H9 (cell line): ENCODE results near the gene IPPK. TPM values are rescaled to one million over a fixed set of nuclear protein-coding genes. Genes with fewer than 3 reads are reported as not detected.

Experiments used
- DNase-seq: peaks from one replicate; pipeline ENCODE4 v3.0.0-alpha.2; 2017
- H2AFZ ChIP-seq: one replicate; pipeline ENCODE4 v1.6.1; 2013; ENCODE audit warnings: mild to moderate bottlenecking, low read length, control low read depth, moderate library complexity
- H2AK5ac ChIP-seq: 2 replicates; pipeline ENCODE4 v1.6.1; 2013; ENCODE audit warnings: low read length, control low read depth, mixed read lengths; ENCODE audit not compliant: insufficient read length
- H2BK120ac ChIP-seq: one replicate; pipeline ENCODE4 v1.6.1; 2013; ENCODE audit warnings: low read depth, mild to moderate bottlenecking, low read length, control low read depth, inconsistent platforms; ENCODE audit not compliant: poor library complexity, severe bottlenecking
- H2BK12ac ChIP-seq: 2 replicates; pipeline ENCODE4 v1.6.1; 2013; ENCODE audit warnings: low read length, control low read depth, mixed read lengths, low read depth; ENCODE audit not compliant: insufficient read length
- H2BK15ac ChIP-seq: 2 replicates; pipeline ENCODE4 v1.6.1; 2013; ENCODE audit warnings: low read depth, low read length, control low read depth
- H2BK20ac ChIP-seq: one replicate; pipeline ENCODE4 v1.6.1; 2013; ENCODE audit warnings: low read depth, mild to moderate bottlenecking, low read length, control low read depth, inconsistent platforms; ENCODE audit not compliant: poor library complexity, severe bottlenecking
- H2BK5ac ChIP-seq: 2 replicates; pipeline ENCODE4 v1.6.1; 2013; ENCODE audit warnings: low read length, control low read depth, mixed read lengths; ENCODE audit not compliant: insufficient read length
- H3K14ac ChIP-seq: 2 replicates; pipeline ENCODE4 v1.6.1; 2013; ENCODE audit warnings: low read length, control low read depth; ENCODE audit not compliant: insufficient read depth
- H3K18ac ChIP-seq: 2 replicates; pipeline ENCODE4 v1.6.1; 2013; ENCODE audit warnings: low read depth, mild to moderate bottlenecking, mixed read lengths, low read length, control low read depth; ENCODE audit not compliant: insufficient read length
- H3K23ac ChIP-seq: 2 replicates; pipeline ENCODE4 v1.6.1; 2013; ENCODE audit warnings: low read length, control low read depth, mixed read lengths, low read depth; ENCODE audit not compliant: insufficient read length
- H3K23me2 ChIP-seq: 2 replicates; pipeline ENCODE4 v1.6.1; 2013; ENCODE audit warnings: low read depth, mild to moderate bottlenecking, mixed read lengths, low read length, control low read depth; ENCODE audit not compliant: insufficient read length, poor library complexity, severe bottlenecking
- H3K27ac ChIP-seq: 2 replicates; pipeline ENCODE4 v1.5.1; 2013; ENCODE audit warnings: low read length, control low read depth, mixed read lengths, low read depth; ENCODE audit not compliant: insufficient read length
- H3K27me3 ChIP-seq: 2 replicates; pipeline ENCODE4 v1.6.1; 2013; ENCODE audit warnings: low read length, control low read depth, inconsistent platforms; ENCODE audit not compliant: insufficient read depth
- H3K4ac ChIP-seq: 2 replicates; pipeline ENCODE4 v1.6.1; 2013; ENCODE audit warnings: low read depth, mild to moderate bottlenecking, control low read depth, inconsistent platforms, low read length, moderate library complexity
- H3K4me1 ChIP-seq: 2 replicates; pipeline ENCODE4 v1.6.1; 2013; ENCODE audit warnings: low read length, control low read depth, inconsistent platforms; ENCODE audit not compliant: insufficient read depth
- H3K4me2 ChIP-seq: 2 replicates; pipeline ENCODE4 v1.6.1; 2013; ENCODE audit warnings: low read length, control low read depth, mixed read lengths; ENCODE audit not compliant: insufficient read length, insufficient read depth
- H3K56ac ChIP-seq: 2 replicates; pipeline ENCODE4 v1.6.1; 2013; ENCODE audit warnings: low read depth, mild to moderate bottlenecking, mixed read lengths, low read length, control low read depth; ENCODE audit not compliant: insufficient read length
- H3K79me1 ChIP-seq: 2 replicates; pipeline ENCODE4 v1.6.1; 2013; ENCODE audit warnings: low read depth, mild to moderate bottlenecking, moderate library complexity, low read length, control low read depth, inconsistent platforms; ENCODE audit not compliant: insufficient read depth, poor library complexity, severe bottlenecking
- H3K79me2 ChIP-seq: 2 replicates; pipeline ENCODE4 v1.6.1; 2013; ENCODE audit warnings: low read length, control low read depth, inconsistent platforms; ENCODE audit not compliant: insufficient read depth
- H3K9ac ChIP-seq: 2 replicates; pipeline ENCODE4 v1.6.1; 2013; ENCODE audit warnings: low read length, control low read depth, mixed read lengths; ENCODE audit not compliant: insufficient read length; ENCODE audit errors: extremely low read depth
- H3K9me3 ChIP-seq: one replicate; pipeline ENCODE4 v1.6.1; 2013; ENCODE audit warnings: low read depth, low read length, inconsistent platforms; ENCODE audit not compliant: control insufficient read depth
- H3T11ph ChIP-seq: one replicate; pipeline ENCODE4 v1.6.1; 2013; ENCODE audit warnings: mild to moderate bottlenecking, low read length, control low read depth, inconsistent platforms
- H4K20me1 ChIP-seq: one replicate; pipeline ENCODE4 v1.6.1; 2013; ENCODE audit not compliant: control insufficient read depth, insufficient read length, insufficient read depth
- H4K5ac ChIP-seq: 2 replicates; pipeline ENCODE4 v1.6.1; 2013; ENCODE audit warnings: low read depth, mild to moderate bottlenecking, mixed read lengths, low read length, control low read depth; ENCODE audit not compliant: insufficient read length
- H4K8ac ChIP-seq: replicated peaks from 2 replicates; pipeline ENCODE4 v1.6.1; 2013; ENCODE audit warnings: low read length, control low read depth, mixed read lengths, low read depth; ENCODE audit not compliant: insufficient read length
- H4K91ac ChIP-seq: 2 replicates; pipeline ENCODE4 v1.6.1; 2013; ENCODE audit warnings: low read depth, mild to moderate bottlenecking, moderate library complexity, mixed read lengths, low read length, control low read depth; ENCODE audit not compliant: insufficient read length
- H3K27ac Mint-ChIP-seq, 3 experiments: 2 replicates in 2 of 3; 3 replicates in 1 of 3; pipeline ENCODE4 v1.8.0; 2020 to 2021; ENCODE audit warnings: mixed read lengths in 3 of 3, mild to moderate bottlenecking in 1 of 3, moderate library complexity in 1 of 3
- H3K27me3 Mint-ChIP-seq: 2 replicates; pipeline ENCODE4 v1.8.0; 2021; ENCODE audit warnings: low read depth, mild to moderate bottlenecking, moderate library complexity, mixed read lengths
- H3K36me3 Mint-ChIP-seq, 3 experiments: 2 replicates in 2 of 3; 3 replicates in 1 of 3; pipeline ENCODE4 v1.8.0; 2020 to 2021; ENCODE audit warnings: low read depth in 3 of 3, mixed read lengths in 3 of 3; ENCODE audit not compliant: insufficient read depth in 1 of 3
- H3K4me1 Mint-ChIP-seq, 2 experiments: 2 replicates each; pipeline ENCODE4 v1.8.0; 2020; ENCODE audit warnings: mixed read lengths in 2 of 2
- H3K4me3 Mint-ChIP-seq, 2 experiments: 2 replicates in 1 of 2; 3 replicates in 1 of 2; pipeline ENCODE4 v1.8.0; 2020 to 2021; ENCODE audit warnings: mild to moderate bottlenecking in 2 of 2, mixed read lengths in 2 of 2, moderate library complexity in 1 of 2
- H3K9me3 Mint-ChIP-seq, 2 experiments: 2 replicates in 1 of 2; 3 replicates in 1 of 2; pipeline ENCODE4 v1.8.0; 2020; ENCODE audit warnings: mild to moderate bottlenecking in 2 of 2, mixed read lengths in 2 of 2, moderate library complexity in 1 of 2
- CTCF ChIP-seq: fragments of 200-600 bp; sonication (generic); conservative IDR thresholded peaks from 3 replicates; pipeline ENCODE4 v1.8.0; 2021; ENCODE audit warnings: antibody characterized with exemption, mild to moderate bottlenecking
- WGBS: extraction: QIAGEN DNeasy Blood & Tissue Kit; methylation state at CpG from one replicate; pipeline ENCODE4 v1.1.7; 2013; ENCODE audit warnings: missing lambda C conversion rate, low lambda C conversion rate, mixed read lengths; ENCODE audit not compliant: insufficient read length; ENCODE audit errors: extremely low coverage; 5-methylcytosine and 5-hydroxymethylcytosine counted together
- total RNA-seq: library from RNA; stranded (reverse); gene quantifications from 2 replicates; pipeline ENCODE4 v1.2.1, GENCODE V29; 2021

The IPPK gene
- total RNA-seq, 1 experiment from 2014 or later = 10.7 TPM

- H3K79me2 ChIP-seq = no peaks in the 10 kb centered on the region
- H3K9ac ChIP-seq = no peak overlapping the region
- peak; percentile 6 for DNase-seq
- no peak overlapping the region for H3K4ac ChIP-seq
- H3K23ac ChIP-seq = no peak overlapping the region
- Mint-ChIP-seq H3K27ac (peak overlapping the region in 2 of 3 experiments; percentile 24 to 91; a peak in 4 of 7 replicates), H3K36me3 (peaks cover 12 to 62% (median 35%) of the 10 kb centered on the region in 3 experiments; a peak in 6 of 7 replicates), H3K4me1 (no peaks in the 10 kb centered on the region), H3K27me3 (no peaks in the 10 kb centered on the region), H3K4me3 (no peak overlapping the region), H3K9me3 (no peaks in the 10 kb centered on the region)
- no peak overlapping the region for H2AFZ ChIP-seq
- H2AK5ac ChIP-seq = no peak overlapping the region
- no peaks in the 10 kb centered on the region for H3K23me2 ChIP-seq
- H4K5ac ChIP-seq = no peak overlapping the region
- H3K56ac ChIP-seq = no peak overlapping the region
- H4K91ac ChIP-seq = no peak overlapping the region
- H3K79me1 ChIP-seq = no peaks in the 10 kb centered on the region
- no peak overlapping the region for H2BK120ac ChIP-seq
- WGBS = no CpG with 5 or more reads among the region's 20 CpGs
- no peaks in the 10 kb centered on the region for H3K4me1 ChIP-seq
- no peak overlapping the region for H3K14ac ChIP-seq
- no peak overlapping the region for H4K8ac ChIP-seq
- no peak overlapping the region for H2BK20ac ChIP-seq
- H3K27ac ChIP-seq = no peak overlapping the region
- H3K27me3 ChIP-seq = no peaks in the 10 kb centered on the region
- no peak overlapping the region for H2BK12ac ChIP-seq
- H2BK15ac ChIP-seq = no peak overlapping the region
- no peak overlapping the region for H3T11ph ChIP-seq
- H3K9me3 ChIP-seq = no peaks in the 10 kb centered on the region
- H3K18ac ChIP-seq = no peak overlapping the region
- H3K4me2 ChIP-seq = no peak overlapping the region
- no peaks in the 10 kb centered on the region for H4K20me1 ChIP-seq
- TF ChIP-seq CTCF = no peak
- H2BK5ac ChIP-seq = no peak overlapping the region
Measured at GRCh38 chr9:92641092-92641809, 28.7 kb downstream of the IPPK start.
